HG03521 (cell line): Measurements from ENCODE around the gene LZTS2.

Experiments
- ATAC-seq: cut with Tn5 transposase; IDR thresholded peaks from one replicate; pipeline ENCODE4 v1.9.1; 2021; ENCODE audit warnings: mild to moderate bottlenecking, moderate library complexity; ENCODE audit not compliant: unreplicated experiment

LZTS2 gene

GRCh38 chr10:100978121-100978900 is 21.3 kb upstream of the LZTS2 start:
- ATAC-seq = no peak

GRCh38 chr10:100978901-100979195 is 20.8 kb upstream of the LZTS2 start:
- ATAC-seq = no peak

GRCh38 chr10:100979791-100980272 is 19.8 kb upstream of the LZTS2 start:
- no peak for ATAC-seq

GRCh38 chr10:100980311-100980710 is 19.3 kb upstream of the LZTS2 start:
- no peak for ATAC-seq

GRCh38 chr10:100980711-100981110 is 18.9 kb upstream of the LZTS2 start:
- no peak for ATAC-seq

GRCh38 chr10:100981178-100981772 is 18.3 kb upstream of the LZTS2 start:
- no peak for ATAC-seq

- ATAC-seq = no peak
Observed at GRCh38 chr10:100982916-100983830, 16.4 kb upstream of the LZTS2 start.

GRCh38 chr10:100983868-100984671 is 15.5 kb upstream of the LZTS2 start:
- no peak for ATAC-seq

- no peak for ATAC-seq
Observed at GRCh38 chr10:100984672-100985177, 14.9 kb upstream of the LZTS2 start.

- no peak for ATAC-seq
Observed at GRCh38 chr10:100985336-100985735, 14.3 kb upstream of the LZTS2 start.

GRCh38 chr10:100986623-100986951 is 13.0 kb upstream of the LZTS2 start:
- ATAC-seq = no peak

GRCh38 chr10:100986952-100987684 is 12.5 kb upstream of the LZTS2 start, which contains the start of the genes MRPL43 and TWNK:
Gene MRPL43, minus strand, starts transcription at chr10:100987497. Its CDS starts 54 bp downstream, at chr10:100987443.
Gene TWNK, plus strand, starts transcription at chr10:100987543. Its CDS starts 668 bp downstream, at chr10:100988211.
- peak; percentile 83 for ATAC-seq

GRCh38 chr10:100987685-100988049 is 11.9 kb upstream of the LZTS2 start:
- ATAC-seq = no peak

GRCh38 chr10:100988166-100988565 is 11.4 kb upstream of the LZTS2 start:
- ATAC-seq = no peak

- no peak for ATAC-seq
Observed at GRCh38 chr10:100989088-100989487, 10.5 kb upstream of the LZTS2 start.

- ATAC-seq = no peak
Observed at GRCh38 chr10:100993986-100994708, 5.5 kb upstream of the LZTS2 start.

GRCh38 chr10:100995181-100995580 is 4.4 kb upstream of the LZTS2 start:
- ATAC-seq = no peak

GRCh38 chr10:100996678-100997359 is 2.8 kb upstream of the LZTS2 start:
- no peak for ATAC-seq
